C1 segment of cervical spinal cord (tissue), 14 donors: Measurements from ENCODE around the gene AADACL4.
"Not testable (repeated sequence)": the region's sequence is repeated elsewhere in the genome, so short reads cannot be mapped to it uniquely, and the experiment has no call there.

Experiments
- DNase-seq, 14 donors: peaks; one replicate each; lab custom pipeline; 2025; lab: John Stamatoyannopoulos, UW

The AADACL4 gene

GRCh38 chr1:12657885-12658512, 14.1 kb downstream of the AADACL4 start:
- not testable (repeated sequence) for DNase-seq

GRCh38 chr1:12658531-12659453, 14.9 kb downstream of the AADACL4 start:
- DNase-seq = peak in 9 of 14 donors; percentile 3 to 64 (median 38)

GRCh38 chr1:12661606-12662219, 17.8 kb downstream of the AADACL4 start:
- no peak for DNase-seq

DNA sequence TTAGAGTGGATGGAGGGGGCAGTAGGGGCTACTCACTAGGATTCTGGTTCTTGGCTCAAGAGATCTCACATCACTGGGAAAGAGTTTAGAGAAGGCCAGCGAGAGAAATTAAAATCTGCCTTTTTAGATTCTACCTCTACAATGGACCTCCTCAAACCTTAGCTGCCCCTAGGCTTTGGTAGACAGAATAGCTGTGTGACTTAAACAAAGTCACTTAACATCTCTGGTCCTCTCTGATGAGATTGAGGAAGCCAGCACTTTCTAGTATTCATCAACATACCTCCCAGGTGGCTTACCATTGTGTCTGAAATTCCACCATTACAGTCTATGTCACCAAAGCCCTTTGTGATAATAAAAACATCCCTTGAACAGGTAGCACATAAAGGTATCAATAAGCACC, 18.7 kb downstream of the AADACL4 start:
- DNase-seq = no peak

DNA sequence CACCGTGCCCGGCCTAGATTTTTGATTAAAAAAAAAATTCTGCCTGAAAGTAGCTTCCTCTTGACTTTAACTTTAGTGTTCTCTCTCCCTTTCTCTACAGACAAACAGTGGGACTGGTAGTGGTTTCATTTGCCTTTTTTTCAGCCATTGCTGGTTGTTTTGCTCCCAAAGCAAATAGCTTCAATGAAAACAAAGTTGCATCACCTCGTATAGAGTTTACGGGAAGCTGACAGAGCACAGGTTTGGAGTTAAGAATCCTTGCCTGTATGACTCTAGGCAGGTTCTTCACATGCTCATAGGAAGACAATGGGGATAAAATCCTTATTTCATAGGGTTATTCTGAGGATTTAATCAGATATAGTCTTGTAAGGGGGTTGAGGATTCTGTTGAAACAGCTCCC, 21.6 kb downstream of the AADACL4 start:
- DNase-seq = no peak

DNA sequence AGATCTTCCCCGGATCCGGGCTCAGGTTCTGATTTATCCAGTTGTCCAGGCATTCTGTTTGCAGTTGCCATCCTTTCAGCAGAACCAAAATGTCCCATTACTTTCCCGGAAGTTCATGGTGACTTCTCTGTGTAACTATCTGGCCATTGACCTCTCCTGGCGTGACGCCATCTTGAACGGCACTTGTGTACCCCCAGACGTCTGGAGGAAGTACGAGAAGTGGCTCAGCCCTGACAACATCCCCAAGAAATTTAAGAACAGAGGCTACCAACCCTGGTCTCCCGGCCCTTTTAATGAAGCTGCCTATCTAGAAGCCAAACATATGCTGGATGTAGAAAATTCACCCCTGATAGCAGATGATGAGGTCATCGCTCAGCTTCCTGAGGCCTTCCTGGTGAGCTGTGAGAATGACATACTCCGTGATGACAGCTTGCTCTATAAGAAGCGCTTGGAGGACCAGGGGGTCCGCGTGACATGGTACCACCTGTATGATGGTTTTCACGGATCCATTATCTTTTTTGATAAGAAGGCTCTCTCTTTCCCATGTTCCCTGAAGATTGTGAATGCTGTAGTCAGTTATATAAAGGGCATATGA, 22.4 kb downstream of the AADACL4 start:
- no peak for DNase-seq

- DNase-seq = no peak
These were observed 25.7 kb downstream of the AADACL4 start for GRCh38 chr1:12669529-12670068.

DNA sequence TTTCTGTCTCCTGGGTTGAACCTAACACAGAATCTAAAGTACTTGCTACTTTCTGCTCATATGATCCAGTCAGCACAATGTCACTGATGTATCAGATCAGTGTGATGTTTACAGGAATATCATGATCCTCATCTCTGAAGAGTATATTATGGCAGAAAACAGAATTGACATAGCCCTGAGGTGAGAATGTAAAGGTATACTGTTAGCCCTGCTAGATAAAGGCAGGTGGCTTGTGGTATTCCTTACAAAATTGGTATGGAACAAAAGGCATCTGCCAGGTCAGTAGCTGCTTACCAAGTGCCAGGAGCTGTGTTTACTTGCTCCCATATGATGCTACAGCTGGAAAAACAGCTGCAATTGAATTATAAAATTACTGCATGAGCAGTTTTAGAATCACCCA, 30.5 kb downstream of the AADACL4 start:
- no peak for DNase-seq

GRCh38 chr1:12676122-12676521, 32.2 kb downstream of the AADACL4 start:
- DNase-seq = not testable (repeated sequence)

GRCh38 chr1:12677565-12677964, 33.7 kb downstream of the AADACL4 start:
- peak in 6 of 14 donors; percentile 1 to 13 (median 4) for DNase-seq

GRCh38 chr1:12678350-12678749, 34.5 kb downstream of the AADACL4 start:
- no peak for DNase-seq

DNA sequence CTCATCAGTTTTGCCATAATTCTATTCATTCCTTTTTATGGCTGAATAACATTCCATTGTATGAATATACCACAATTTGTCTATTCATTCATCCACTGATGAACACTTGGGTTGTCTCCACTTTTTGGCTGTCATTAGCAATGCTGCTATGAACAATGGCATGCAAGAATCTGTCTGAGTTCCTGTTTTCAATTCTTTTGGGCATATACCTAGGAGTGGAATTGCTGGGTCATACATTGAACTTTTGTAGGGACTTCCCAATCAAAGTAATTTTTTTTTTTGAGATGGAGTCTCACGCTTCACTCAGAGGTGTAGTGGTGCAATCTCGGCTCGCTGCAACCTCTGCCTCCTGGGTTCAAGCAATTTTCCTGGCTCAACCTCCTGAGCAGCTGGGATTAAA, 34.9 kb downstream of the AADACL4 start:
- no peak for DNase-seq

DNA sequence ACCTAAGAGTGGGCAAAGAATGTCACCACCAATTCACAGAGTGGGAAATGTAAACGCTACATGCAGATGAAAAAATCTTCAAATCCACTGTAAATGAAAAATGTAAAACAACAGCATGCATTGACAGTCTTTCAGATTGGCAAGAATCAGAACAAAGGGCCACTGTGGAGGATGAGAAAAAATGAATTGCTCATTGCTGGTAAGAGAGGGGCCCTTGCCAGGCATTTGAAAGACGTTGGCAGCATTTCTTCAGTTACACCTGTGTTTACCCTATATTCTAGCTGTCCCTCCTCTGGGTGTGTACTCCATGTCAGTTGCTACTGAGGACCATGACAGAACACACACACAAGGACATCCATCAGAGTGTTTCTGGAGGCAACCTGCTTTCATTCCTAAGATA, 46.3 kb downstream of the AADACL4 start:
- DNase-seq = peak in 2 of 14 donors; percentile 1 to 7

- DNase-seq = no peak
These were observed 49.3 kb downstream of the AADACL4 start for GRCh38 chr1:12692967-12693782.

DNA sequence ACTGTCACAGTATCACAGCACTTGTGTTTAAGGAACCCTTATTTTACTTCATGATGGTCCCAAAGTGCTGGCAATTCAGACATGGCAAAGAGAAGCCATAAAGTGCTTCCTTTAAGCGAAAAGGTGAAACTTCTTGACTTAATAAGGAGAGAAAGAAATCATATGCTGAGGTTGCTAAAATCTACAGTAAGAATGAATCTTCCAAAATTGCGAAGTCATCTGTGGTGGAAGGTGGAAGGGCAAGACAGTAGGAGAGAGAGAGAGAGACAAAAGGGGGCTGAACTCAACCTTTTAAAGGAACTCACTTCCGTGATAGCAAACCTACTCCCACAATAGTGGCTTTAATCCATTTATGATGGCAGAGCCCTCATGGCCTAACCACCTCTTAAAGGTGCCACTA, 52.8 kb downstream of the AADACL4 start:
- DNase-seq = no peak

DNA sequence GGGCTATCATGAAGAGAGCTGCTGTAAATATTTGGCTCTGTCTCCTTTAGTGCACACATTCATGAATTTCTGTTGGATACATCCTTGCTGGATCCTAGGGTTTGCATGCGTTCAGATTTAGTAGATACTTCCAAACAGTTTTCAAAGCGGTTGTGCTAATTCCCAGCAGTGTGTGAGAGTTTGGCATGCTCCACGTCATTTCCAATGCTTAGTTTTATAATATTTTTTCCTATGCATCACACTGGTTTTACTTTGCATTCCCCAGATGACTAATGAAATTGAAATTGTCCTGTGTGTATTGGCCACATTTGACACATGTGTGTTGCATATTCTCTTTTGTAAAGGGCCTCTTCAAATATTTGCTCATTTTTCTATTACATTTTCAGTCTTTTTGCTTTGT, 53.5 kb downstream of the AADACL4 start:
- DNase-seq = no peak

DNA sequence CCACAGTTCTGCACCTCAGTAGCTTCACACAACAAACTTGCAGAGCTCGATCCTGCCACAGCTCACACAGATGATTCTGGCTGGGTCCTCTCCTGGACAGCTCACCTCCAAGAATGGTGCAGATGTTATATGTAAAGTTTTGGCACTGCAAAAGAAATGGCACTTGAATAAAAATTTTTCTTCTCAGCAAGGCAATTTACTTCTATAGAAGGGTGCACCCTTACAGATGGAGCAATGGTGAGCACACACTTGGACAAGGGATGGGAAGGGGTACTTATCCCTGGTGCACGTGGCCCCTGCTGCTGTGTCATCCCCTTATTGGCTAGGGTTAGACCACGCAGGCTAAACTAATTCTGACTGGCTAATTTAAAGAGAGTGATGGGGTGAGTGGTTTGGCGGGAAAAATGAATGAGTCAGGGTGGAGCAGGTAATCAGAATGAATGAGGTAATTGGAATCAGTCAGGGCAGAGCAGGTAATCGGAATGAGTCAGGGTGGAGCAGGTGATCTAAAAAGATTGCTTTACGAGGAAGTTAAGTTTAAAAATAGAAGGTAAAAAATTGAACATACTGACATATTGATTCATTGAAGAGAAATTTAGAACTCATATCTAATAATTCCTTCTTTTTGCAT, 60.1 kb downstream of the AADACL4 start:
- DNase-seq = no peak

DNA sequence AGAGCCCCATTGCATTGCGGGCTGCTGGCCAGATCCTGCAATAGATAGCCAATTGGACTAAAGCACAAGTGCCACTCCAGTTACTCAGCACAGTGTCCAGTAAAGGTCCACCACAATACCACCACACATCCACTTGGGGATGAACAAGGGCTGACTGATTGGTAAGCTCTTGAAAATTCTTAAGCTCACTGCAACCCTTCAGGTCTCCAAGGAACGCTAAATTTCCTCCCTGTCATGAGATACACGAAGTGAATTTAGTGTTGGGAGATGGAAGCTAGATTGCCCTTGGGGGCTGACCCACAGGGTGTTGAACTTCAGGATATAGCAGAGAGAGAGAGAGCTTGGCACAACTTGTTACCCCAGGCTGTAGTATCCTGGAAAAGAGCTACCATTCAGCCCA, 62.2 kb downstream of the AADACL4 start:
- DNase-seq = no peak

GRCh38 chr1:12708396-12709090, 64.7 kb downstream of the AADACL4 start:
- DNase-seq = no peak

- no peak for DNase-seq
These were observed 65.2 kb downstream of the AADACL4 start for GRCh38 chr1:12709091-12709491.
